HEK293 (cell line): ENCODE measurements around the gene PPEF2.
"Not testable (repeated sequence)": the region's sequence is repeated elsewhere in the genome, so short reads cannot be mapped to it uniquely, and the experiment has no call there.

Experiments used
- CTCF ChIA-PET: fragments of 350-600 bp; formaldehyde crosslinking; extraction: SDS; loops from one replicate; lab custom pipeline; 2021; ENCODE audit warnings: antibody characterized with exemption; lab: Yijun Ruan, JAX
- POLR2A ChIA-PET: fragments of 300-600 bp; formaldehyde crosslinking; extraction: SDS; loops from one replicate; lab custom pipeline; 2020; ENCODE audit warnings: antibody characterized with exemption, inconsistent platforms; lab: Yijun Ruan, JAX
- H3K27ac ChIP-seq: fragments of 200-500 bp; sonication (Bioruptor generic); 2 replicates; pipeline ENCODE4 v1.5.1; 2014; ENCODE audit warnings: low read depth, low read length, control low read depth, inconsistent platforms; ENCODE audit errors: extremely low read depth
- H3K36me3 ChIP-seq, 2 experiments: fragments of 200-500 bp in 1 of 2; sonication (Bioruptor generic) in 1 of 2; 1 replicate in 1 of 2; 2 replicates in 1 of 2; pipeline ENCODE4 v1.5.1; 2014 to 2017; ENCODE audit warnings: inconsistent platforms in 2 of 2, low read length in 2 of 2; ENCODE audit not compliant: control insufficient read depth in 2 of 2, insufficient read depth in 1 of 2
- H3K4me1 ChIP-seq: fragments of 200-500 bp; sonication (Bioruptor generic); 2 replicates; pipeline ENCODE4 v1.5.1; 2014; ENCODE audit warnings: mild to moderate bottlenecking, low read length, inconsistent platforms; ENCODE audit not compliant: control insufficient read depth, insufficient read depth
- H3K4me3 ChIP-seq: 2 replicates; pipeline ENCODE4 v1.5.1; 2011; ENCODE audit warnings: low read depth, mild to moderate bottlenecking, control low read depth, low read length, moderate library complexity
- H3K9me3 ChIP-seq: fragments of 200-500 bp; sonication (Bioruptor generic); 2 replicates; pipeline ENCODE4 v1.5.1; 2014; ENCODE audit warnings: low read depth, low read length, inconsistent platforms; ENCODE audit not compliant: control insufficient read depth, insufficient read depth
- IKZF3 ChIP-seq: fragments of 450-650 bp; IDR thresholded peaks from 2 replicates; pipeline ENCODE4 v1.5.0; 2018; ENCODE audit warnings: missing biosample characterization, mild to moderate bottlenecking, missing genetic modification characterization, moderate library complexity
- SP7 ChIP-seq: fragments of 450-650 bp; formaldehyde crosslinking; IDR thresholded peaks from 2 replicates; pipeline ENCODE4 v1.5.1; 2016; ENCODE audit warnings: missing biosample characterization, missing genetic modification characterization
- WT1 ChIP-seq: fragments of 450-650 bp; formaldehyde crosslinking; IDR thresholded peaks from 2 replicates; pipeline ENCODE4 v1.5.1; 2016; ENCODE audit warnings: missing biosample characterization, missing genetic modification characterization
- ZBTB20 ChIP-seq: fragments of 450-650 bp; formaldehyde crosslinking; IDR thresholded peaks from 2 replicates; pipeline ENCODE4 v1.5.1; 2016; ENCODE audit warnings: missing biosample characterization, missing genetic modification characterization
- ZNF132 ChIP-seq: fragments of 450-650 bp; formaldehyde crosslinking; IDR thresholded peaks from 2 replicates; pipeline ENCODE4 v1.5.1; 2017; ENCODE audit warnings: missing biosample characterization, missing genetic modification characterization, borderline replicate concordance
- ZNF138 ChIP-seq: fragments of 450-650 bp; formaldehyde crosslinking; IDR thresholded peaks from 2 replicates; pipeline ENCODE4 v1.5.1; 2016; ENCODE audit warnings: missing biosample characterization, missing genetic modification characterization, borderline replicate concordance
- ZNF155 ChIP-seq: fragments of 450-650 bp; formaldehyde crosslinking; IDR thresholded peaks from 2 replicates; pipeline ENCODE4 v1.5.1; 2016; ENCODE audit warnings: missing biosample characterization, missing genetic modification characterization
- ZNF423 ChIP-seq: fragments of 450-650 bp; formaldehyde crosslinking; IDR thresholded peaks from 2 replicates; pipeline ENCODE4 v1.5.1; 2016; ENCODE audit warnings: missing biosample characterization, missing genetic modification characterization
- ZNF548 ChIP-seq: fragments of 450-650 bp; formaldehyde crosslinking; IDR thresholded peaks from 2 replicates; pipeline ENCODE4 v1.5.1; 2016; ENCODE audit warnings: missing biosample characterization, missing genetic modification characterization
- ZNF558 ChIP-seq: fragments of 450-650 bp; formaldehyde crosslinking; IDR thresholded peaks from 2 replicates; pipeline ENCODE4 v1.5.1; 2016; ENCODE audit warnings: missing biosample characterization, missing genetic modification characterization
- ZNF585B ChIP-seq: fragments of 450-650 bp; formaldehyde crosslinking; IDR thresholded peaks from 2 replicates; pipeline ENCODE4 v1.5.1; 2016; ENCODE audit warnings: missing biosample characterization, missing genetic modification characterization
- ZNF701 ChIP-seq: fragments of 450-650 bp; formaldehyde crosslinking; IDR thresholded peaks from 2 replicates; pipeline ENCODE4 v1.5.1; 2016; ENCODE audit warnings: missing biosample characterization, missing genetic modification characterization
- ZNF785 ChIP-seq: fragments of 450-650 bp; formaldehyde crosslinking; IDR thresholded peaks from 2 replicates; pipeline ENCODE4 v1.5.1; 2016; ENCODE audit warnings: missing biosample characterization, missing genetic modification characterization
- TF ChIP-seq, protein P1 (sequence below): fragments of 450-650 bp; formaldehyde crosslinking; IDR thresholded peaks from 2 replicates; pipeline ENCODE4 v1.5.0; 2017; ENCODE audit warnings: missing biosample characterization, missing genetic modification characterization, borderline replicate concordance
- TF ChIP-seq, protein P2 (sequence below): fragments of 450-650 bp; formaldehyde crosslinking; IDR thresholded peaks from 2 replicates; pipeline ENCODE4 v1.5.1; 2016; ENCODE audit warnings: missing biosample characterization, missing genetic modification characterization

The PPEF2 gene

DNA sequence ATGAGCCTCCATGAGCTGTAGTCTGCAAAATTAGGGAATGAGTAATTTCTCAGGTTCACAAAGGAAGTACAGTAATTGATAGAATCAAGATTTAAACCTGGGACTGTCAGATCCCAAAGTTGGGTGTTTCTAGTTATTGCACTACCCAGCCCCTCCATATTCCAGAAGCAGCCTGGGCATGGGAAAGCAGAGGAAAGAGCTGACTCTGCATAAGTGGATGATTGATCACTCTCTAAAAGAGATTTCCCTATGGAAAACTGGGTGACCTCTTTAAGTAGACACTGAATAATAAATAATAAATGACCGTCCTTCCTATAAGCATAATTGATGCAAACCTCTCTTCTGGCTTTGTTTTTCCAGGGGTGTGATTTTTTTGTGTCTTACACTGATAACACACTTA, 33.4 kb upstream of the PPEF2 start:
- CTCF ChIA-PET, result no interaction called here
- Histone ChIP-seq H3K4me3 (no peak overlapping the region), H3K27ac (no peak overlapping the region), H3K4me1 (no peaks in the 10 kb centered on the region), H3K36me3 (peaks cover 0 to 22% of the 10 kb centered on the region in 2 experiments; a peak in 2 of 3 replicates), H3K9me3 (no peaks in the 10 kb centered on the region)
- TF ChIP-seq SP7 (tag by site-specific recombination) (no peak), WT1 (tag by site-specific recombination) (no peak), ZNF138 (tag by site-specific recombination) (no peak), IKZF3 (tag by site-specific recombination) (no peak), ZNF155 (tag by site-specific recombination) (no peak), ZNF785 (tag by site-specific recombination) (no peak), ZNF701 (tag by site-specific recombination) (no peak), ZNF548 (tag by site-specific recombination) (no peak), ZBTB20 (no peak)
- POLR2A ChIA-PET, result no interaction called here

DNA sequence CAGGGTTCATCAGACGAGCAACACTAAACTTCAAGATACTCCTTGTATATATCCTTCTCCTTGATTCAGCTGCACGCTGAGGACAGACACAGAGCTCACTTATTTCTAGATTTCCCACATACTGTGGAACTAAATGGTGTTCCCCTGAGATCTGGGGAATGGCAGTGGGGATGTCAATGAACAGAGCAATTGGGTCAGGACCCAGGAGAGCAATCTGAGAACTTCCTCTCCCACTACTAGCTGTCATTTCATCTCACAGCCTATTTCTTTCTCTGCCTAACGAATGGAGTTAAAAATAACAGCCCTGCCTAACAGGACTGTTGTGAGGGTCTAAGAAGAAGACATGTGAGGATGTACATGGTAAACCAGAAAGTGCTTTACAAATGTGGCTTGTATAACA, 27.9 kb upstream of the PPEF2 start:
- Histone ChIP-seq H3K36me3 (peaks cover 0 to 18% of the 10 kb centered on the region in 2 experiments; a peak in 2 of 3 replicates), H3K4me1 (no peaks in the 10 kb centered on the region), H3K9me3 (no peaks in the 10 kb centered on the region), H3K4me3 (no peak overlapping the region), H3K27ac (no peak overlapping the region)
- no peak for TF ChIP-seq ZNF155 (tag by site-specific recombination)
- no peak for TF ChIP-seq ZNF585B
- TF ChIP-seq ZNF423 (tag by site-specific recombination), result no peak
- TF ChIP-seq ZNF132 (tag by site-specific recombination), result no peak
- no peak for TF ChIP-seq ZNF558 (tag by site-specific recombination)
- TF ChIP-seq, protein P1, sequence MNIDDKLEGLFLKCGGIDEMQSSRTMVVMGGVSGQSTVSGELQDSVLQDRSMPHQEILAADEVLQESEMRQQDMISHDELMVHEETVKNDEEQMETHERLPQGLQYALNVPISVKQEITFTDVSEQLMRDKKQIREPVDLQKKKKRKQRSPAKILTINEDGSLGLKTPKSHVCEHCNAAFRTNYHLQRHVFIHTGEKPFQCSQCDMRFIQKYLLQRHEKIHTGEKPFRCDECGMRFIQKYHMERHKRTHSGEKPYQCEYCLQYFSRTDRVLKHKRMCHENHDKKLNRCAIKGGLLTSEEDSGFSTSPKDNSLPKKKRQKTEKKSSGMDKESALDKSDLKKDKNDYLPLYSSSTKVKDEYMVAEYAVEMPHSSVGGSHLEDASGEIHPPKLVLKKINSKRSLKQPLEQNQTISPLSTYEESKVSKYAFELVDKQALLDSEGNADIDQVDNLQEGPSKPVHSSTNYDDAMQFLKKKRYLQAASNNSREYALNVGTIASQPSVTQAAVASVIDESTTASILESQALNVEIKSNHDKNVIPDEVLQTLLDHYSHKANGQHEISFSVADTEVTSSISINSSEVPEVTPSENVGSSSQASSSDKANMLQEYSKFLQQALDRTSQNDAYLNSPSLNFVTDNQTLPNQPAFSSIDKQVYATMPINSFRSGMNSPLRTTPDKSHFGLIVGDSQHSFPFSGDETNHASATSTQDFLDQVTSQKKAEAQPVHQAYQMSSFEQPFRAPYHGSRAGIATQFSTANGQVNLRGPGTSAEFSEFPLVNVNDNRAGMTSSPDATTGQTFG (tag by site-specific recombination), result no peak
- ChIA-PET CTCF (interaction anchor here (0.5 kb wide), 1 partner anchor 81 kb away, joined by 3 read pairs; no protein-coding TSS in a partner anchor), POLR2A (no interaction called here)

DNA sequence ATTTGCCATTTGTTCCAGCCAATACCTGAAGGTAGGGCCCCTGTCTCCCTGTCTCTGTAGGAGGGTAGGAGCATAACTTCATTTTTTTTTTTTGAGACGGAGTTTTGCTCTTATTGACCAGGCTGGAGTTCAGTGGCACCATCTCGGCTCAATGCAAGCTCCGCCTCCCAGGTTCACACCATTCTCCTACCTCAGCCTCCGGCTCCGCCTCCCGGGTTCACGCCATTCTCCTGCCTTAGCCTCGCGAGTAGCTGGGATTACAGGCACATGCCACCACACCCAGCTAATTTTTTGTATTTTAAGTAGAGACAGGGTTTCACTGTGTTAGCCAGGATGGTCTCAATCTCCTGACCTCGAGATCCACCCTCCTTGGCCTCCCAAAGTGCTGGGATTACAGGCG, 22.7 kb upstream of the PPEF2 start:
- H3K4me1 ChIP-seq, H3K9me3 ChIP-seq, H3K4me3 ChIP-seq, CTCF ChIA-PET, H3K27ac ChIP-seq: not testable (repeated sequence)
- peaks cover 0 to 33% of the 10 kb centered on the region in 2 experiments; a peak in 1 of 3 replicates for H3K36me3 ChIP-seq
- TF ChIP-seq, protein P2, sequence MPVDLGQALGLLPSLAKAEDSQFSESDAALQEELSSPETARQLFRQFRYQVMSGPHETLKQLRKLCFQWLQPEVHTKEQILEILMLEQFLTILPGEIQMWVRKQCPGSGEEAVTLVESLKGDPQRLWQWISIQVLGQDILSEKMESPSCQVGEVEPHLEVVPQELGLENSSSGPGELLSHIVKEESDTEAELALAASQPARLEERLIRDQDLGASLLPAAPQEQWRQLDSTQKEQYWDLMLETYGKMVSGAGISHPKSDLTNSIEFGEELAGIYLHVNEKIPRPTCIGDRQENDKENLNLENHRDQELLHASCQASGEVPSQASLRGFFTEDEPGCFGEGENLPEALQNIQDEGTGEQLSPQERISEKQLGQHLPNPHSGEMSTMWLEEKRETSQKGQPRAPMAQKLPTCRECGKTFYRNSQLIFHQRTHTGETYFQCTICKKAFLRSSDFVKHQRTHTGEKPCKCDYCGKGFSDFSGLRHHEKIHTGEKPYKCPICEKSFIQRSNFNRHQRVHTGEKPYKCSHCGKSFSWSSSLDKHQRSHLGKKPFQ, result peak; percentile 51; the same call in 1 of the 2 replicates
- POLR2A ChIA-PET, result interaction anchor here (0.9 kb wide), 1 partner anchor 16 kb away, joined by 3 read pairs; the partner anchor contains the start of gene NAAA
